Lower lobe of right lung (tissue), 2 donors: Measurements from ENCODE around the gene IL6ST. TPM values are rescaled to one million over a fixed set of nuclear protein-coding genes. Genes with fewer than 3 reads are reported as not detected.

Source experiments
- ATAC-seq, 2 donors: fragments of 200-7000 bp; cut with Tn5 transposase; one replicate each; pipeline ENCODE4 v1.9.1; 2020 to 2022; ENCODE audit warnings: mild to moderate bottlenecking in 2 of 2, moderate library complexity in 2 of 2
- DNase-seq: peaks from one replicate; pipeline ENCODE4 v3.0.0-alpha.2; 2020
- H3K27ac ChIP-seq: fragments of 200-600 bp; one replicate; pipeline ENCODE4 v1.8.0; 2022
- H3K27me3 ChIP-seq: fragments of 200-600 bp; one replicate; pipeline ENCODE4 v1.8.0; 2022; ENCODE audit warnings: low read depth
- H3K36me3 ChIP-seq: fragments of 200-600 bp; one replicate; pipeline ENCODE4 v1.8.0; 2022; ENCODE audit warnings: mild to moderate bottlenecking
- H3K4me1 ChIP-seq: fragments of 200-600 bp; one replicate; pipeline ENCODE4 v1.8.0; 2022
- H3K4me3 ChIP-seq: fragments of 200-600 bp; one replicate; pipeline ENCODE4 v1.8.0; 2022; ENCODE audit warnings: mild to moderate bottlenecking
- H3K9me3 ChIP-seq: fragments of 200-600 bp; one replicate; pipeline ENCODE4 v1.8.0; 2022
- intact Hi-C: fragments of 100-400 bp; cut with DNase I; formaldehyde crosslinking; loops from one replicate; pipeline ENCODE4 v1.11.0; 2022
- total RNA-seq: library from RNA; stranded (reverse); fragmentation: NEBNext Ultra II Directional; extraction: Animal tissue kit (Norgen Biotek cat#: 25700); gene quantifications from one replicate; pipeline ENCODE4 v1.2.1, GENCODE V29; 2021
- TF ChIP-seq, protein P1 (sequence below): fragments of 200-600 bp; IDR thresholded peaks from one replicate; pipeline ENCODE4 v1.8.0; 2022; ENCODE audit warnings: antibody characterized with exemption, mild to moderate bottlenecking
- donor health status: DM: no; HTN: yes; CAD: no; lungs with severe emphysema.

The IL6ST gene
- total RNA-seq, 1 donor from 2014 or later = 353 TPM

DNA sequence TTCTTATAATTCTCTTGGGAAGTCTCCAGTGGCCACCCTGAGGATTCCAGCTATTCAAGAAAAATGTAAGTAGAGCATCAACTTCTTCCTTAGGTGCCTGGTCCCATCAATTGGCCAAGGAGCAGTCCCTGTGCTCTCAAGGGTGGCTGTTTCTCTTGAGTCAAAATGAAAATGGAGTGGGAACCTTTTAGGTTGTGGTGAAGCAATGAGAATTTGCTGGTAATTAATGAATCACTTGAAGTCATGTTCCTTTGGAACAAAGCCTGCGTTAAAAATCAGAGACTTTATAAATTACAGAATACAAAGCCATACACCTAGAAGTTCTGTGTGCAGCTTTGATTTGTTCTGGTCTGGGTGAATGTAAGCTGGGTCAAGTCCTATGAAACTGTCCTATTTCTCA, 94.7 kb downstream of the IL6ST start:
- TF ChIP-seq, protein P1, sequence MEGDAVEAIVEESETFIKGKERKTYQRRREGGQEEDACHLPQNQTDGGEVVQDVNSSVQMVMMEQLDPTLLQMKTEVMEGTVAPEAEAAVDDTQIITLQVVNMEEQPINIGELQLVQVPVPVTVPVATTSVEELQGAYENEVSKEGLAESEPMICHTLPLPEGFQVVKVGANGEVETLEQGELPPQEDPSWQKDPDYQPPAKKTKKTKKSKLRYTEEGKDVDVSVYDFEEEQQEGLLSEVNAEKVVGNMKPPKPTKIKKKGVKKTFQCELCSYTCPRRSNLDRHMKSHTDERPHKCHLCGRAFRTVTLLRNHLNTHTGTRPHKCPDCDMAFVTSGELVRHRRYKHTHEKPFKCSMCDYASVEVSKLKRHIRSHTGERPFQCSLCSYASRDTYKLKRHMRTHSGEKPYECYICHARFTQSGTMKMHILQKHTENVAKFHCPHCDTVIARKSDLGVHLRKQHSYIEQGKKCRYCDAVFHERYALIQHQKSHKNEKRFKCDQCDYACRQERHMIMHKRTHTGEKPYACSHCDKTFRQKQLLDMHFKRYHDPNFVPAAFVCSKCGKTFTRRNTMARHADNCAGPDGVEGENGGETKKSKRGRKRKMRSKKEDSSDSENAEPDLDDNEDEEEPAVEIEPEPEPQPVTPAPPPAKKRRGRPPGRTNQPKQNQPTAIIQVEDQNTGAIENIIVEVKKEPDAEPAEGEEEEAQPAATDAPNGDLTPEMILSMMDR = no peak
- intact Hi-C loops = no loop called here
- Histone ChIP-seq H3K36me3 (no peaks in the 10 kb centered on the region), H3K27me3 (no peaks in the 10 kb centered on the region), H3K9me3 (no peaks in the 10 kb centered on the region), H3K27ac (no peak overlapping the region), H3K4me1 (peaks cover 10% of the 10 kb centered on the region), H3K4me3 (no peak overlapping the region)
- DNase-seq (no peak), ATAC-seq (no peak)

DNA sequence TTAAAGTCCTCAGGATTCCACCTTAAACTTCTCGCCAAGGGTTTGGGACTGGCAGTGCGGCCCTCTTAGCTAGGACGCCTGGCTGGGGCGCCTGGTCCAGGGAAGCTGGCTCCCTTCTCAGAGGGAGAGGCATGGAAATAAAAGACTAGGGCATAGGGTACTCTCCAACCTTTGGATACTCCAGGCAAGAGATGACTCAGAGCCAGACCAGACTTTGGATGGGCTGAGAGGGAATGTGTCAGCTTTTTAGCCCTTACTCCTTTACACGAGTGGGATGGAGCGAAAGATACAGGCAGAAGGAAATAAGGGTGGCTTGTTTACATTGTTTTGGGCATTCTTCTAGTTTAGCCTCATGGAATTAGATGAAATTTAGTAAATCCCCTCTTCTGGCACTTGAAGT, 95.4 kb downstream of the IL6ST start:
- Histone ChIP-seq H3K36me3 (no peaks in the 10 kb centered on the region), H3K27ac (no peak overlapping the region), H3K9me3 (no peaks in the 10 kb centered on the region), H3K4me1 (peaks cover 10% of the 10 kb centered on the region), H3K4me3 (no peak overlapping the region), H3K27me3 (no peaks in the 10 kb centered on the region)
- TF ChIP-seq, protein P1 = no peak
- ATAC-seq (no peak), DNase-seq (no peak)
- intact Hi-C loops = no loop called here

DNA sequence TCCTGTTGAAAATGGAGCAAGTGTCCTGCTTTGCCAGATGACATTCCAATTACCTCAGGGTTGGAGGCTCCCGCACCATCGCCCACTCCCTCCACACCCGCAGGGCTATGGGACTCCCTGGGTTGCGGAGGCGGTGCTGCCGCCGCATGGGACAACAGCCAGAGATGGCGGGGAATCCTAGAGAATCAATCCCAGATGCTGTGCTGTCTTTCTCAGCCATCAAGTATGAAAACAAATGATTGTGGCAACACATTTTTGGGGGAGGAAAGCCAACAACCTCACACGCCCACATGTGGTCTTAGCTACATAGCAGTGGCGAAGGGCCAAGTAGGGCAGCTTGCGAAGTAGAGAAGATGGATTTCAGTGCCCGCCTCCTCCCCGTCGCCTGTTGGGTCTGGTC, 96.9 kb downstream of the IL6ST start:
- Histone ChIP-seq H3K9me3 (no peaks in the 10 kb centered on the region), H3K27ac (no peak overlapping the region), H3K4me1 (no peaks in the 10 kb centered on the region), H3K27me3 (no peaks in the 10 kb centered on the region), H3K36me3 (no peaks in the 10 kb centered on the region), H3K4me3 (no peak overlapping the region)
- no peak for DNase-seq
- intact Hi-C loops = no loop called here
- ATAC-seq = peak in 1 of 2 donors; percentile 23
- TF ChIP-seq, protein P1 = no peak

DNA sequence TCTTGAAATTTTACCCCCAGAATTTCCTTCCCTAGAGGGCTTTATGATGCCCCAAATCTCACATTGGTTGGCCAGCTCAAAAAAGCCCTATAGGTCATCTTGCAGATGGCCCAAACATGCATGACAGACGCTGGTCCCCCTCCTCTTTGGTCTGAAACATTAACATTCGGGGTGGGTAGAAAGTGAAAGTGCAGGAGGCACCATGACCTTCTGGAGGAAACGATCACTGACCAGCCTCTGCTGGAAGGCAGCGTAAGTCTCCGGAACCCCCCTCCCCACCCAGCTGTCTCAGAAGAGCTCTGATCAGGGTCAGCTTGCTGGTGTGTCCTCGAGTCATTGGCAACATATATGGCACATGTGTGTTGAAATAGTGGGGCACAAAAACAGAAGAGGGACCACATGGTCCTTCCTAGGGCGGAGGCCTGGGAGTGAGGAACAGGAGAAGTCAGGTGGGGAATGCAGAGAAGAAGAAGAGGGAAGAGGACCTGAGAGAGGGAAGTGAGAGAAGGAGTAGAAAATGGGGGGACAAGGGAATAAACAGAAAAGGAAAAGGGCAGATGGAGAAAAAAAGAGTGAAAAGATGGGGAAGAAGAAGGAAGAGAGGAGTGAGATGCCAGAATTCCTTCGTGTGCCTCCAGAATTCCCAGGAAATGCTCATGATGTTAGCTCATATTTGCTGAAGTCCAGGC, 97.4 kb downstream of the IL6ST start:
- intact Hi-C loops = no loop called here
- Histone ChIP-seq H3K4me3 (no peak overlapping the region), H3K9me3 (no peaks in the 10 kb centered on the region), H3K27me3 (no peaks in the 10 kb centered on the region), H3K4me1 (no peaks in the 10 kb centered on the region), H3K36me3 (no peaks in the 10 kb centered on the region), H3K27ac (no peak overlapping the region)
- TF ChIP-seq, protein P1 = no peak
- no peak for ATAC-seq
- DNase-seq = no peak

DNA sequence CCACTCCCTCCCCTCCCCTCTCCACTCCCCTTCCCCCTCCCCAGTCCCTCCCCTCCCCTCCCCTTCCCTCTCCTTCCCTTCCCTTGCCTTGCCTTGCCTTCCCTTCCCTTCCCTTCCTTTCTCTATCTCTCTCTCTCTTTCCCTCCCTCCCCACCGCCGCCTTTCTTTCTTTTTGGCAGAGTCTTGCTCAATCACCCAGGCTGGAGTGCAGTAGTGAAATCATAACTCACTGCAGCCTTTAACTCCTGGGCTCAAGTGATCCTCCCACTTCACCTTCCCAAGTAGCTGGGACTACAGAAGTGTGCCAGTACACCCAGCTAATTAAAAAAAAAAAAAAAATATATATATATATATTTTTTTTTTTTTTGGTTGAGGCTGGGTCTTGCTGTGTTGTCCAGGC, 98.1 kb downstream of the IL6ST start:
- Histone ChIP-seq H3K9me3 (no peaks in the 10 kb centered on the region), H3K4me3 (no peak overlapping the region), H3K27me3 (no peaks in the 10 kb centered on the region), H3K36me3 (no peaks in the 10 kb centered on the region), H3K27ac (no peak overlapping the region), H3K4me1 (no peaks in the 10 kb centered on the region)
- intact Hi-C loops = no loop called here
- no peak for DNase-seq
- ATAC-seq = peak in 1 of 2 donors; percentile 46
- TF ChIP-seq, protein P1 = no peak
